HEK293 (cell line): ENCODE data around the gene SERPINA3.

Experiments
- CTCF ChIA-PET: fragments of 350-600 bp; formaldehyde crosslinking; extraction: SDS; loops from one replicate; lab custom pipeline; 2021; ENCODE audit warnings: antibody characterized with exemption; lab: Yijun Ruan, JAX
- POLR2A ChIA-PET: fragments of 300-600 bp; formaldehyde crosslinking; extraction: SDS; loops from one replicate; lab custom pipeline; 2020; ENCODE audit warnings: antibody characterized with exemption, inconsistent platforms; lab: Yijun Ruan, JAX
- H3K27ac ChIP-seq: fragments of 200-500 bp; sonication (Bioruptor generic); 2 replicates; pipeline ENCODE4 v1.5.1; 2014; ENCODE audit warnings: low read depth, low read length, control low read depth, inconsistent platforms; ENCODE audit errors: extremely low read depth
- H3K36me3 ChIP-seq, 2 experiments: fragments of 200-500 bp in 1 of 2; sonication (Bioruptor generic) in 1 of 2; 1 replicate in 1 of 2; 2 replicates in 1 of 2; pipeline ENCODE4 v1.5.1; 2014 to 2017; ENCODE audit warnings: inconsistent platforms in 2 of 2, low read length in 2 of 2; ENCODE audit not compliant: control insufficient read depth in 2 of 2, insufficient read depth in 1 of 2
- H3K4me1 ChIP-seq: fragments of 200-500 bp; sonication (Bioruptor generic); 2 replicates; pipeline ENCODE4 v1.5.1; 2014; ENCODE audit warnings: mild to moderate bottlenecking, low read length, inconsistent platforms; ENCODE audit not compliant: control insufficient read depth, insufficient read depth
- H3K4me3 ChIP-seq: 2 replicates; pipeline ENCODE4 v1.5.1; 2011; ENCODE audit warnings: low read depth, mild to moderate bottlenecking, control low read depth, low read length, moderate library complexity
- H3K9me3 ChIP-seq: fragments of 200-500 bp; sonication (Bioruptor generic); 2 replicates; pipeline ENCODE4 v1.5.1; 2014; ENCODE audit warnings: low read depth, low read length, inconsistent platforms; ENCODE audit not compliant: control insufficient read depth, insufficient read depth
- EGR2 ChIP-seq: fragments of 450-650 bp; formaldehyde crosslinking; IDR thresholded peaks from 2 replicates; pipeline ENCODE4 v1.5.1; 2016; ENCODE audit warnings: low read depth, missing biosample characterization, missing genetic modification characterization
- GLIS1 ChIP-seq: fragments of 450-650 bp; formaldehyde crosslinking; IDR thresholded peaks from 2 replicates; pipeline ENCODE4 v1.5.1; 2016; ENCODE audit warnings: missing biosample characterization, missing genetic modification characterization
- HOXA7 ChIP-seq: sonication (generic); formaldehyde crosslinking; IDR thresholded peaks from 2 replicates; pipeline ENCODE4 v1.8.1; 2022; ENCODE audit warnings: missing genetic modification reagents, borderline replicate concordance
- KLF16 ChIP-seq: fragments of 450-650 bp; formaldehyde crosslinking; IDR thresholded peaks from 2 replicates; pipeline ENCODE4 v1.5.1; 2017; ENCODE audit warnings: missing biosample characterization, missing genetic modification characterization
- MEIS1 ChIP-seq: sonication (generic); formaldehyde crosslinking; IDR thresholded peaks from 2 replicates; pipeline ENCODE4 v1.8.1; 2022; ENCODE audit warnings: missing genetic modification reagents, mild to moderate bottlenecking, borderline replicate concordance
- PRDM2 ChIP-seq: fragments of 450-650 bp; formaldehyde crosslinking; IDR thresholded peaks from 2 replicates; pipeline ENCODE4 v1.5.1; 2016; ENCODE audit warnings: missing biosample characterization, missing genetic modification characterization, borderline replicate concordance
- TCF7L2 ChIP-seq: IDR thresholded peaks from 2 replicates; pipeline ENCODE4 v1.6.1; 2011; ENCODE audit warnings: low read depth, mild to moderate bottlenecking, inconsistent platforms, low read length, moderate library complexity, borderline replicate concordance
- ZBTB20 ChIP-seq: fragments of 450-650 bp; formaldehyde crosslinking; IDR thresholded peaks from 2 replicates; pipeline ENCODE4 v1.5.1; 2016; ENCODE audit warnings: missing biosample characterization, missing genetic modification characterization
- ZNF19 ChIP-seq: fragments of 450-650 bp; formaldehyde crosslinking; IDR thresholded peaks from 2 replicates; pipeline ENCODE4; 2016; ENCODE audit warnings: missing biosample characterization, missing genetic modification characterization, low read depth
- ZNF239 ChIP-seq: fragments of 450-650 bp; formaldehyde crosslinking; IDR thresholded peaks from 2 replicates; pipeline ENCODE4 v1.5.1; 2016; ENCODE audit warnings: missing biosample characterization, missing genetic modification characterization
- ZNF292 ChIP-seq: fragments of 450-650 bp; formaldehyde crosslinking; IDR thresholded peaks from 2 replicates; pipeline ENCODE4 v1.5.1; 2016; ENCODE audit warnings: low read depth, missing biosample characterization, missing genetic modification characterization, borderline replicate concordance
- ZNF341 ChIP-seq: fragments of 450-650 bp; formaldehyde crosslinking; IDR thresholded peaks from 2 replicates; pipeline ENCODE4; 2016; ENCODE audit warnings: low read depth, missing biosample characterization, missing genetic modification characterization
- ZNF416 ChIP-seq: fragments of 450-650 bp; formaldehyde crosslinking; IDR thresholded peaks from 2 replicates; pipeline ENCODE4 v1.5.1; 2016; ENCODE audit warnings: missing biosample characterization, missing genetic modification characterization
- ZNF558 ChIP-seq: fragments of 450-650 bp; formaldehyde crosslinking; IDR thresholded peaks from 2 replicates; pipeline ENCODE4 v1.5.1; 2016; ENCODE audit warnings: missing biosample characterization, missing genetic modification characterization
- ZNF624 ChIP-seq: fragments of 450-650 bp; formaldehyde crosslinking; IDR thresholded peaks from 2 replicates; pipeline ENCODE4 v1.5.1; 2017; ENCODE audit warnings: missing biosample characterization, missing genetic modification characterization
- ZNF629 ChIP-seq: fragments of 450-650 bp; formaldehyde crosslinking; IDR thresholded peaks from 2 replicates; pipeline ENCODE4 v1.5.1; 2017; ENCODE audit warnings: missing biosample characterization, missing genetic modification characterization
- ZNF664 ChIP-seq: fragments of 450-650 bp; formaldehyde crosslinking; IDR thresholded peaks from 2 replicates; pipeline ENCODE4 v1.5.1; 2016; ENCODE audit warnings: missing biosample characterization, missing genetic modification characterization
- ZNF76 ChIP-seq: fragments of 450-650 bp; formaldehyde crosslinking; IDR thresholded peaks from 2 replicates; pipeline ENCODE4; 2016; ENCODE audit warnings: low read depth, missing biosample characterization, missing genetic modification characterization, borderline replicate concordance
- ZXDB ChIP-seq: fragments of 450-650 bp; formaldehyde crosslinking; IDR thresholded peaks from 2 replicates; pipeline ENCODE4 v1.5.1; 2016; ENCODE audit warnings: missing biosample characterization, missing genetic modification characterization
- TF ChIP-seq, protein P1 (sequence below): fragments of 450-650 bp; IDR thresholded peaks from 2 replicates; pipeline ENCODE4 v1.5.1; 2018; ENCODE audit warnings: missing biosample characterization, mild to moderate bottlenecking, missing genetic modification characterization
- TF ChIP-seq, protein P2 (sequence below): fragments of 450-650 bp; formaldehyde crosslinking; IDR thresholded peaks from 2 replicates; pipeline ENCODE4 v1.5.1; 2016; ENCODE audit warnings: missing biosample characterization, missing genetic modification characterization
- TF ChIP-seq, protein P3 (sequence below): fragments of 450-650 bp; formaldehyde crosslinking; IDR thresholded peaks from 2 replicates; pipeline ENCODE4 v1.5.1; 2016; ENCODE audit warnings: missing biosample characterization, missing genetic modification characterization, borderline replicate concordance
- TF ChIP-seq, protein P4 (sequence below): fragments of 450-650 bp; formaldehyde crosslinking; IDR thresholded peaks from 2 replicates; pipeline ENCODE4 v1.5.1; 2016; ENCODE audit warnings: missing biosample characterization, missing genetic modification characterization

The SERPINA3 gene

GRCh38 chr14:94665121-94665520 is 52.9 kb downstream of the SERPINA3 start (continued):
- TF ChIP-seq, protein P1, sequence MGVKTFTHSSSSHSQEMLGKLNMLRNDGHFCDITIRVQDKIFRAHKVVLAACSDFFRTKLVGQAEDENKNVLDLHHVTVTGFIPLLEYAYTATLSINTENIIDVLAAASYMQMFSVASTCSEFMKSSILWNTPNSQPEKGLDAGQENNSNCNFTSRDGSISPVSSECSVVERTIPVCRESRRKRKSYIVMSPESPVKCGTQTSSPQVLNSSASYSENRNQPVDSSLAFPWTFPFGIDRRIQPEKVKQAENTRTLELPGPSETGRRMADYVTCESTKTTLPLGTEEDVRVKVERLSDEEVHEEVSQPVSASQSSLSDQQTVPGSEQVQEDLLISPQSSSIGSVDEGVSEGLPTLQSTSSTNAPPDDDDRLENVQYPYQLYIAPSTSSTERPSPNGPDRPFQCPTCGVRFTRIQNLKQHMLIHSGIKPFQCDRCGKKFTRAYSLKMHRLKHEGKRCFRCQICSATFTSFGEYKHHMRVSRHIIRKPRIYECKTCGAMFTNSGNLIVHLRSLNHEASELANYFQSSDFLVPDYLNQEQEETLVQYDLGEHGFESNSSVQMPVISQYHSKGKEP: no peak
- TF ChIP-seq ZXDB (tag by site-specific recombination): no peak
- TF ChIP-seq ZNF292: no peak
- TF ChIP-seq MEIS1 (CRISPR knock-in tag): no peak
- TF ChIP-seq PRDM2 (tag by site-specific recombination): no peak
- TF ChIP-seq ZNF629 (tag by site-specific recombination): no peak
- TF ChIP-seq, all 188 proteins: peak for 0

GRCh38 chr14:94665544-94665943 is 53.4 kb downstream of the SERPINA3 start:
- H3K9me3 ChIP-seq: no peaks in the 10 kb centered on the region
- TF ChIP-seq ZNF416 (no peak), KLF16 (tag by site-specific recombination) (no peak), GLIS1 (tag by site-specific recombination) (no peak), ZNF76 (tag by site-specific recombination) (no peak), ZNF239 (no peak), ZNF19 (no peak)
- no peak overlapping the region for H3K4me3 ChIP-seq
- ChIA-PET CTCF (no interaction called here), POLR2A (no interaction called here)
- H3K4me1 ChIP-seq: no peaks in the 10 kb centered on the region
- no peaks in the 10 kb centered on the region for H3K36me3 ChIP-seq
- no peak overlapping the region for H3K27ac ChIP-seq

DNA sequence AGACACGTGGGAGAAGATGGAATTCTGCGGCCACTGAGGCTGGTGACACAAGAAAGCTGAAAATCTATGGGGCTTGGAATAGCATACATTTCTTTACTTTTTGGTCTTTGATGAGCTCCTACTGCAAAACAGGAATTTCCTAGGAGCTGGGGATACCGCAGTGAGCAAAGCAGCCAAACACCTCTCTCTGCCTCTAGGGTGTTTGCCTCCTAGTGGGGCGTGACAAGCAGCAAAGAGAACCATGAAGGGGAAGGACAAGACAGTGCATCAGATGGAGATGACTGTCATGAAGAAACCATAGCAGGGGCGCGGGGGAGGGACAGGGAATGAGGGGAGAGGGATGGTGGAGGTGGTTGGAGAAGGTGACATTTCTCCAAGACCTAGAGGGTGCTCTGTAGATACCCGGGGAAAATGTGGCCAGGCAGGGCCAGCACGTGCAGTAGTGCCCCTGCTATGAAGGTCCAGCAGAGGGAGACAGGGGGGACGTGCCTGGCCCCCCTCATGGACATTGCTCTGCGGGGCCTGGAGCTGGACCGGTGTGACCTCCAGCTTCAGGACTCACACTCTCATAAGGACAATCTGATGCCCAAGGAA is 58.6 kb downstream of the SERPINA3 start:
- POLR2A ChIA-PET: no interaction called here
- H3K4me1 ChIP-seq: no peaks in the 10 kb centered on the region
- no peak overlapping the region for H3K4me3 ChIP-seq
- CTCF ChIA-PET: no interaction called here
- no peaks in the 10 kb centered on the region for H3K9me3 ChIP-seq
- no peaks in the 10 kb centered on the region for H3K36me3 ChIP-seq
- no peak overlapping the region for H3K27ac ChIP-seq
- TF ChIP-seq ZNF664: no peak
- TF ChIP-seq ZNF624 (tag by site-specific recombination): no peak
- no peak for TF ChIP-seq EGR2 (tag by site-specific recombination)
- no peak for TF ChIP-seq ZBTB20 (tag by site-specific recombination)
- TF ChIP-seq, protein P2, sequence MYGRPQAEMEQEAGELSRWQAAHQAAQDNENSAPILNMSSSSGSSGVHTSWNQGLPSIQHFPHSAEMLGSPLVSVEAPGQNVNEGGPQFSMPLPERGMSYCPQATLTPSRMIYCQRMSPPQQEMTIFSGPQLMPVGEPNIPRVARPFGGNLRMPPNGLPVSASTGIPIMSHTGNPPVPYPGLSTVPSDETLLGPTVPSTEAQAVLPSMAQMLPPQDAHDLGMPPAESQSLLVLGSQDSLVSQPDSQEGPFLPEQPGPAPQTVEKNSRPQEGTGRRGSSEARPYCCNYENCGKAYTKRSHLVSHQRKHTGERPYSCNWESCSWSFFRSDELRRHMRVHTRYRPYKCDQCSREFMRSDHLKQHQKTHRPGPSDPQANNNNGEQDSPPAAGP: no peak
- no peak for TF ChIP-seq TCF7L2
- TF ChIP-seq HOXA7 (CRISPR knock-in tag): no peak
- TF ChIP-seq, protein P3, sequence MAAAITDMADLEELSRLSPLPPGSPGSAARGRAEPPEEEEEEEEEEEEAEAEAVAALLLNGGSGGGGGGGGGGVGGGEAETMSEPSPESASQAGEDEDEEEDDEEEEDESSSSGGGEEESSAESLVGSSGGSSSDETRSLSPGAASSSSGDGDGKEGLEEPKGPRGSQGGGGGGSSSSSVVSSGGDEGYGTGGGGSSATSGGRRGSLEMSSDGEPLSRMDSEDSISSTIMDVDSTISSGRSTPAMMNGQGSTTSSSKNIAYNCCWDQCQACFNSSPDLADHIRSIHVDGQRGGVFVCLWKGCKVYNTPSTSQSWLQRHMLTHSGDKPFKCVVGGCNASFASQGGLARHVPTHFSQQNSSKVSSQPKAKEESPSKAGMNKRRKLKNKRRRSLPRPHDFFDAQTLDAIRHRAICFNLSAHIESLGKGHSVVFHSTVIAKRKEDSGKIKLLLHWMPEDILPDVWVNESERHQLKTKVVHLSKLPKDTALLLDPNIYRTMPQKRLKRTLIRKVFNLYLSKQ (tag by site-specific recombination): no peak
- TF ChIP-seq ZNF341 (tag by site-specific recombination): no peak
- TF ChIP-seq, protein P4, sequence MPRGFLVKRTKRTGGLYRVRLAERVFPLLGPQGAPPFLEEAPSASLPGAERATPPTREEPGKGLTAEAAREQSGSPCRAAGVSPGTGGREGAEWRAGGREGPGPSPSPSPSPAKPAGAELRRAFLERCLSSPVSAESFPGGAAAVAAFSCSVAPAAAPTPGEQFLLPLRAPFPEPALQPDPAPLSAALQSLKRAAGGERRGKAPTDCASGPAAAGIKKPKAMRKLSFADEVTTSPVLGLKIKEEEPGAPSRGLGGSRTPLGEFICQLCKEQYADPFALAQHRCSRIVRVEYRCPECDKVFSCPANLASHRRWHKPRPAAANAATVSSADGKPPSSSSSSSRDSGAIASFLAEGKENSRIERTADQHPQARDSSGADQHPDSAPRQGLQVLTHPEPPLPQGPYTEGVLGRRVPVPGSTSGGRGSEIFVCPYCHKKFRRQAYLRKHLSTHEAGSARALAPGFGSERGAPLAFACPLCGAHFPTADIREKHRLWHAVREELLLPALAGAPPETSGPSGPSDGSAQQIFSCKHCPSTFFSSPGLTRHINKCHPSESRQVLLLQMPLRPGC (tag by site-specific recombination): no peak
- no peak for TF ChIP-seq ZNF239
- TF ChIP-seq ZNF558 (tag by site-specific recombination): no peak
